GM12878 (cell line): ENCODE measurements around the gene MCM3AP.

Source experiments
- ATF3 ChIP-seq: IDR thresholded peaks from 2 replicates; pipeline ENCODE4 v1.6.1; 2011; ENCODE audit warnings: low read depth, mild to moderate bottlenecking, low read length, moderate library complexity, borderline replicate concordance; ENCODE audit errors: extremely low read depth
- CTCF ChIP-seq, 3 experiments: IDR thresholded peaks in 2 of 3; conservative IDR thresholded peaks in 1 of 3; 2 replicates each; pipeline ENCODE4 v1.5.1; 2011; ENCODE audit warnings: low read depth in 3 of 3, low read length in 3 of 3, mild to moderate bottlenecking in 3 of 3, control low read depth in 2 of 3, moderate library complexity in 2 of 3, inconsistent platforms in 1 of 3, mixed read lengths in 1 of 3; ENCODE audit not compliant: control insufficient read depth in 2 of 3, insufficient read depth in 1 of 3; ENCODE audit errors: extremely low read depth in 1 of 3
- ELK1 ChIP-seq: IDR thresholded peaks from 2 replicates; pipeline ENCODE4 v1.6.1; 2012; ENCODE audit warnings: low read depth, low read length, improper control_type of control experiment
- EZH2 ChIP-seq: IDR thresholded peaks from 2 replicates; pipeline ENCODE4 v1.6.1; 2012; ENCODE audit warnings: low read depth, mild to moderate bottlenecking, control low read depth, inconsistent platforms, low read length, borderline replicate concordance; ENCODE audit not compliant: control insufficient read depth
- MTA3 ChIP-seq: IDR thresholded peaks from 2 replicates; pipeline ENCODE4 v1.6.1; 2012; ENCODE audit warnings: low read length, inconsistent platforms, borderline replicate concordance
- POLR2A ChIP-seq: IDR thresholded peaks from 2 replicates; pipeline ENCODE4 v1.6.1; 2011; ENCODE audit warnings: low read depth, mild to moderate bottlenecking, low read length
- POU2F2 ChIP-seq: IDR thresholded peaks from 3 replicates; pipeline ENCODE4 v1.6.1; 2011; ENCODE audit warnings: low read depth, mild to moderate bottlenecking, low read length, borderline replicate concordance
- SREBF2 ChIP-seq: IDR thresholded peaks from 2 replicates; pipeline ENCODE4 v1.6.1; 2012; ENCODE audit warnings: mild to moderate bottlenecking, low read length
- TAF1 ChIP-seq: IDR thresholded peaks from 2 replicates; pipeline ENCODE4 v1.6.1; 2011; ENCODE audit warnings: mild to moderate bottlenecking, low read depth, low read length, borderline replicate concordance
- ZBTB40 ChIP-seq: fragments of 450-650 bp; IDR thresholded peaks from 2 replicates; pipeline ENCODE4 v1.6.1; 2016; ENCODE audit warnings: mild to moderate bottlenecking, moderate library complexity, borderline replicate concordance

- TF ChIP-seq ZBTB40 (no peak), TAF1 (no peak), ELK1 (no peak), SREBF2 (no peak), POLR2A (no peak), POU2F2 (no peak), CTCF (IDR thresholded peaks at IDR 0.05 in 2 of 3, conservative IDR thresholded peaks at IDR 0.05 in 1 of 3; ENCODE audit: control insufficient read depth in 2 of 3, extremely low read depth in 1 of 3, insufficient read depth in 1 of 3, low read depth in 3 of 3, low read length in 3 of 3) (no peak), MTA3 (no peak), EZH2 (no peak), ATF3 (no peak)
Observed at GRCh38 chr21:46311568-46311967, 26.2 kb upstream of the MCM3AP start.
